Epithelial cell of proximal tubule (primary cell): ENCODE measurements around the gene RPL6. TPM values are rescaled to one million over a fixed set of nuclear protein-coding genes. Genes with fewer than 3 reads are reported as not detected.

Experiments
- DNase-seq: peaks from one replicate; pipeline ENCODE4 v3.0.0-alpha.2; 2011; ENCODE audit warnings: low read depth
- H3K4me3 ChIP-seq: 2 replicates; pipeline ENCODE4 v1.5.1; 2011; ENCODE audit warnings: low read depth, mild to moderate bottlenecking, low read length
- CTCF ChIP-seq: conservative IDR thresholded peaks from 2 replicates; pipeline ENCODE4 v1.5.1; 2012; ENCODE audit warnings: low read depth, mild to moderate bottlenecking, low read length
- total RNA-seq: library from RNA; depleted of rRNA; stranded (reverse); fragments of >200 nt; gene quantifications from 2 replicates; pipeline ENCODE4 v1.2.3, GENCODE V29; 2015

The RPL6 gene
- total RNA-seq, 1 donor from 2014 or later = 2,357 TPM

GRCh38 chr12:112357214-112357613 lies 52.2 kb downstream of the RPL6 start:
- no peak for DNase-seq
- no peak overlapping the region for H3K4me3 ChIP-seq
- no peak for TF ChIP-seq CTCF

Other genes with a start within 250 kb of the RPL6 start
- 5.4 and 10.4 TPM in 2 replicates for gene HECTD4, start 27.2 kb downstream of the RPL6 start, total RNA-seq
- 78.3 and 80.5 TPM in 2 replicates for gene PTPN11, start 9.3 kb upstream of the RPL6 start, total RNA-seq